Body of pancreas (tissue), 4 donors: ENCODE results near the gene RSRP1. TPM values are rescaled to one million over a fixed set of nuclear protein-coding genes. Genes with fewer than 3 reads are reported as not detected.

Experiments
- ATAC-seq: fragments of 150-250 bp; one replicate; pipeline ENCODE4 v1.9.1; 2016
- DNase-seq, 4 donors: peaks; one replicate each; pipeline ENCODE4 v3.0.0-alpha.2; 2019
- H3K27ac ChIP-seq, 4 donors: fragments of 200-600 bp; sonication (generic); 1 replicate in 3 of 4; 2 replicates in 1 of 4; pipeline versions ENCODE4 v1.5.1 to v1.6.1; 2016 to 2019; ENCODE audit warnings: mild to moderate bottlenecking in 1 of 4, mixed read lengths in 1 of 4, moderate library complexity in 1 of 4
- H3K27me3 ChIP-seq, 2 donors: fragments of 200-600 bp; sonication (generic); one replicate each; pipeline ENCODE4 v1.6.0; 2016; ENCODE audit warnings: mild to moderate bottlenecking in 1 of 2
- H3K36me3 ChIP-seq, 2 donors: fragments of 200-600 bp; sonication (generic); replicated peaks in 1 of 2; 2 replicates each; pipeline ENCODE4 v1.5.1; 2016; ENCODE audit warnings: low read depth in 2 of 2; ENCODE audit not compliant: insufficient read depth in 1 of 2
- H3K4me1 ChIP-seq: fragments of 200-600 bp; sonication (generic); one replicate; pipeline ENCODE4 v1.6.0; 2016
- H3K4me3 ChIP-seq, 2 donors: fragments of 200-600 bp; sonication (generic); 1 replicate in 1 of 2; 2 replicates in 1 of 2; pipeline ENCODE4 v1.5.1; 2016 to 2019
- H3K9me3 ChIP-seq, 3 donors: fragments of 200-600 bp; sonication (generic); 1 replicate in 2 of 3; 2 replicates in 1 of 3; pipeline ENCODE4 v1.5.1; 2016
- CTCF ChIP-seq, 7 experiments: fragments of 450-650 bp in 4 of 7; fragments of 200-600 bp in 3 of 7; sonication (generic) in 3 of 7; IDR thresholded peaks; one replicate each; pipeline ENCODE4 v1.5.1; 2016 to 2019; ENCODE audit warnings: antibody characterized with exemption in 7 of 7
- POLR2A ChIP-seq, 3 donors: fragments of 450-650 bp; IDR thresholded peaks; one replicate each; pipeline ENCODE4 v1.6.1; 2016; ENCODE audit warnings: antibody characterized with exemption in 3 of 3, mild to moderate bottlenecking in 2 of 3
- WGBS, 2 donors: methylation state at CpG; one replicate each; pipeline ENCODE4 v1.1.5; 2017; 5-methylcytosine and 5-hydroxymethylcytosine counted together
- intact Hi-C: fragments of 100-400 bp; cut with DNase I; formaldehyde crosslinking; loops from one replicate; pipeline ENCODE4 v1.15.1; 2023
- total RNA-seq, 2 donors: library from RNA; depleted of rRNA; stranded (reverse); fragments of >200 nt; gene quantifications; one replicate each; pipeline ENCODE4 v1.1.0, GENCODE V29; 2016

The RSRP1 gene
- total RNA-seq, 2 donors from 2014 or later, result 94.4 to 158 TPM

- Histone ChIP-seq H3K27me3 (no peaks in the 10 kb centered on the region), H3K4me1 (no peaks in the 10 kb centered on the region), H3K36me3 (no peaks in the 10 kb centered on the region), H3K4me3 (no peak overlapping the region), H3K27ac (no peak overlapping the region), H3K9me3 (no peaks in the 10 kb centered on the region)
- ATAC-seq, result no peak
- WGBS, 2 donors, result 26 to 42% methylated on average over 5 of the region's 5 CpGs
- DNase-seq, result no peak
- intact Hi-C loops, result no loop called here
- TF ChIP-seq CTCF (IDR thresholded peaks at IDR 0.05), result no peak
Measured at GRCh38 chr1:25212725-25213124, 34.5 kb downstream of the RSRP1 start.

- H3K4me3 ChIP-seq, result no peak overlapping the region
- 43 to 44% methylated on average over 3 of the region's 3 CpGs for WGBS, 2 donors
- no peaks in the 10 kb centered on the region for H3K4me1 ChIP-seq
- H3K9me3 ChIP-seq, result no peaks in the 10 kb centered on the region
- no peak overlapping the region for H3K27ac ChIP-seq
- DNase-seq (no peak), ATAC-seq (no peak)
- TF ChIP-seq POLR2A (IDR thresholded peaks at IDR 0.05) (no peak), CTCF (IDR thresholded peaks at IDR 0.05) (no peak)
- intact Hi-C loops, result no loop called here
- no peaks in the 10 kb centered on the region for H3K27me3 ChIP-seq
- H3K36me3 ChIP-seq, result no peaks in the 10 kb centered on the region
Measured at GRCh38 chr1:25210728-25211127, 36.5 kb downstream of the RSRP1 start.

- WGBS, 2 donors, result 76 to 83% methylated on average over 4 of the region's 4 CpGs
- no peaks in the 10 kb centered on the region for H3K9me3 ChIP-seq
- DNase-seq (no peak), ATAC-seq (no peak)
- H3K4me1 ChIP-seq, result no peaks in the 10 kb centered on the region
- H3K27me3 ChIP-seq, result no peaks in the 10 kb centered on the region
- no peak for TF ChIP-seq CTCF (IDR thresholded peaks at IDR 0.05)
- TF ChIP-seq POLR2A (IDR thresholded peaks at IDR 0.05), result no peak
- H3K36me3 ChIP-seq, result no peaks in the 10 kb centered on the region
- H3K27ac ChIP-seq, result no peak overlapping the region
- intact Hi-C loops, result loop anchor here (10.0 kb wide), 1 partner anchor 275 kb away; the partner anchor contains the start of gene RUNX3
- no peak overlapping the region for H3K4me3 ChIP-seq
Measured at GRCh38 chr1:25209516-25209915, 37.7 kb downstream of the RSRP1 start.

- H3K27ac ChIP-seq, result no peak overlapping the region
- WGBS, 2 donors, result 34 to 39% methylated on average over 2 of the region's 2 CpGs
- no peaks in the 10 kb centered on the region for H3K36me3 ChIP-seq
- no peak overlapping the region for H3K4me3 ChIP-seq
- no peaks in the 10 kb centered on the region for H3K9me3 ChIP-seq
- H3K4me1 ChIP-seq, result no peaks in the 10 kb centered on the region
- DNase-seq, result no peak
- no peak for ATAC-seq
- intact Hi-C loops, result loop anchor here (10.0 kb wide), 1 partner anchor 274 kb away; the partner anchor contains the start of gene RUNX3
- TF ChIP-seq CTCF (IDR thresholded peaks at IDR 0.05) (no peak), POLR2A (IDR thresholded peaks at IDR 0.05) (no peak)
- H3K27me3 ChIP-seq, result no peaks in the 10 kb centered on the region
Measured at GRCh38 chr1:25208561-25209222, 38.6 kb downstream of the RSRP1 start.

- 64 to 72% methylated on average over 1 of the region's 1 CpG for WGBS, 2 donors
- no peak for TF ChIP-seq POLR2A (IDR thresholded peaks at IDR 0.05)
- TF ChIP-seq CTCF (IDR thresholded peaks at IDR 0.05), result no peak
- no peaks in the 10 kb centered on the region for H3K4me1 ChIP-seq
- no peak for DNase-seq
- no peak overlapping the region for H3K27ac ChIP-seq
- H3K36me3 ChIP-seq, result no peaks in the 10 kb centered on the region
- no peaks in the 10 kb centered on the region for H3K27me3 ChIP-seq
- no peak overlapping the region for H3K4me3 ChIP-seq
- intact Hi-C loops, result loop anchor here (10.0 kb wide), 1 partner anchor 273 kb away; the partner anchor contains the start of gene RUNX3
- no peak for ATAC-seq
- H3K9me3 ChIP-seq, result no peaks in the 10 kb centered on the region
Measured at GRCh38 chr1:25208092-25208491, 39.2 kb downstream of the RSRP1 start.
